Transverse colon (tissue), 4 donors: ENCODE data around the gene EXT2. TPM values are rescaled to one million over a fixed set of nuclear protein-coding genes. Genes with fewer than 3 reads are reported as not detected.

ENCODE experiments used
- DNase-seq: peaks from one replicate; pipeline ENCODE4 v3.0.0-alpha.2; 2019
- H3K27ac ChIP-seq, 4 donors: fragments of 200-600 bp; sonication (generic); 2 replicates each; pipeline ENCODE4 v1.5.1; 2016 to 2018; ENCODE audit warnings: inconsistent platforms in 4 of 4
- H3K27me3 ChIP-seq: fragments of 200-600 bp; sonication (generic); 2 replicates; pipeline ENCODE4 v1.5.1; 2017; ENCODE audit warnings: inconsistent platforms
- H3K36me3 ChIP-seq, 4 donors: fragments of 200-600 bp; sonication (generic); 2 replicates each; pipeline ENCODE4 v1.5.1; 2017 to 2019; ENCODE audit warnings: inconsistent platforms in 4 of 4
- H3K4me1 ChIP-seq, 4 donors: fragments of 200-600 bp; sonication (generic); 2 replicates each; pipeline ENCODE4 v1.5.1; 2017 to 2020; ENCODE audit warnings: inconsistent platforms in 4 of 4
- H3K4me3 ChIP-seq, 4 donors: fragments of 200-600 bp; sonication (generic); 1 replicate in 1 of 4; 2 replicates in 3 of 4; pipeline versions ENCODE4 v1.5.1 to v1.6.1; 2017 to 2019; ENCODE audit warnings: inconsistent platforms in 4 of 4
- H3K9me3 ChIP-seq, 2 donors: fragments of 200-600 bp; sonication (generic); 2 replicates each; pipeline ENCODE4 v1.5.1; 2017 to 2019; ENCODE audit warnings: inconsistent platforms in 2 of 2
- EP300 ChIP-seq: sonication (generic); formaldehyde crosslinking; IDR thresholded peaks from one replicate; pipeline ENCODE4 v1.6.1; 2017; ENCODE audit warnings: antibody characterized with exemption, low read depth
- POLR2A ChIP-seq: fragments of 450-650 bp; IDR thresholded peaks from one replicate; pipeline ENCODE4 v1.6.1; 2016; ENCODE audit warnings: antibody characterized with exemption, mild to moderate bottlenecking, moderate library complexity
- POLR2AphosphoS5 ChIP-seq, 3 donors: sonication (generic); formaldehyde crosslinking; IDR thresholded peaks; one replicate each; pipeline ENCODE4 v1.6.1; 2016; ENCODE audit warnings: antibody characterized with exemption in 3 of 3
- WGBS, 2 donors: methylation state at CpG; one replicate each; pipeline ENCODE4 v1.1.5; 2018; ENCODE audit warnings: low coverage in 1 of 2; 5-methylcytosine and 5-hydroxymethylcytosine counted together
- in situ Hi-C, 4 donors: fragments of 200-750 bp; cut with MboI; loops; one replicate each; pipeline versions ENCODE4 v1.15.0 to v1.15.1; 2017; ENCODE audit warnings: low sequenced_read_pairs in 3 of 4, low pct_ligation_motif_present in 1 of 4, low pct_unique_long_range_greater_than_20kb in 1 of 4
- intact Hi-C: fragments of 100-400 bp; cut with DNase I; formaldehyde crosslinking; loops from one replicate; pipeline ENCODE4 v1.15.1; 2023; ENCODE audit warnings: low total_unique reads
- total RNA-seq, 4 donors: library from RNA; depleted of rRNA; stranded (reverse); fragments of >200 nt; gene quantifications; one replicate each; pipeline ENCODE4 v1.1.0, GENCODE V29; 2016
- TF ChIP-seq, protein P1 (sequence below), 5 experiments: fragments of 200-600 bp in 3 of 5; fragments of 450-650 bp in 2 of 5; sonication (generic) in 3 of 5; IDR thresholded peaks; 1 replicate in 2 of 5; 2 replicates in 3 of 5; pipeline ENCODE4 v1.5.1; 2016 to 2017; ENCODE audit warnings: antibody characterized with exemption in 5 of 5, inconsistent platforms in 3 of 5, mild to moderate bottlenecking in 2 of 5, moderate library complexity in 1 of 5

The EXT2 gene
- total RNA-seq, 4 donors from 2014 or later: 32.2 to 82.9 (median 59.6) TPM

DNA sequence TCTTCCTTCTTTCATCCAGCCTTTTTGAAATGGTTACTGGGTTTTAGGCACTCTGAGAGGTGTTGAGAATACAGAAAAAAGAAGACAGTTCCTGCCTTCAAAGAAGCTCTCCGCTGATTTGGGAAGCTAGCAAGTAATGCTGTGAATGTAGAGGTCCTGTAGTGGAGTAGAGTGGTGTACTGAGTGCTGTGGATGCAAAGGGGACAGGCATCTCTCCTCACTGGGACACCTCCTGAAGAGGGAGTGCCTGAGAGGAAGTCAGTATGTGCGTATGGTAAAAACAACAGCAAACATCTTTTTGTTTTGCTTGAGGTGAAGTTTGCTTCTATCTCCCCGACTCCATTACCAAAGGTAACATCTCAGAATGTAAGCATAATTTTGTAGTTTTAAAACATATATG is 77.5 kb downstream of the EXT2 start:
- Histone ChIP-seq H3K27ac (no peak overlapping the region), H3K9me3 (no peaks in the 10 kb centered on the region), H3K36me3 (no peaks in the 10 kb centered on the region), H3K27me3 (no peaks in the 10 kb centered on the region), H3K4me1 (no peaks in the 10 kb centered on the region), H3K4me3 (no peak overlapping the region)
- whole genome bisulfite sequencing, 2 donors: 97 to 100% methylated on average over 2 to 3 of the region's 3 CpGs
- TF ChIP-seq POLR2AphosphoS5 (IDR thresholded peaks at IDR 0.05) (no peak), POLR2A (no peak)
- TF ChIP-seq, protein P1, sequence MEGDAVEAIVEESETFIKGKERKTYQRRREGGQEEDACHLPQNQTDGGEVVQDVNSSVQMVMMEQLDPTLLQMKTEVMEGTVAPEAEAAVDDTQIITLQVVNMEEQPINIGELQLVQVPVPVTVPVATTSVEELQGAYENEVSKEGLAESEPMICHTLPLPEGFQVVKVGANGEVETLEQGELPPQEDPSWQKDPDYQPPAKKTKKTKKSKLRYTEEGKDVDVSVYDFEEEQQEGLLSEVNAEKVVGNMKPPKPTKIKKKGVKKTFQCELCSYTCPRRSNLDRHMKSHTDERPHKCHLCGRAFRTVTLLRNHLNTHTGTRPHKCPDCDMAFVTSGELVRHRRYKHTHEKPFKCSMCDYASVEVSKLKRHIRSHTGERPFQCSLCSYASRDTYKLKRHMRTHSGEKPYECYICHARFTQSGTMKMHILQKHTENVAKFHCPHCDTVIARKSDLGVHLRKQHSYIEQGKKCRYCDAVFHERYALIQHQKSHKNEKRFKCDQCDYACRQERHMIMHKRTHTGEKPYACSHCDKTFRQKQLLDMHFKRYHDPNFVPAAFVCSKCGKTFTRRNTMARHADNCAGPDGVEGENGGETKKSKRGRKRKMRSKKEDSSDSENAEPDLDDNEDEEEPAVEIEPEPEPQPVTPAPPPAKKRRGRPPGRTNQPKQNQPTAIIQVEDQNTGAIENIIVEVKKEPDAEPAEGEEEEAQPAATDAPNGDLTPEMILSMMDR (IDR thresholded peaks at IDR 0.05): no peak
- intact Hi-C loops (no loop called here), in situ Hi-C loops (no loop called here)
- DNase-seq: no peak

DNA sequence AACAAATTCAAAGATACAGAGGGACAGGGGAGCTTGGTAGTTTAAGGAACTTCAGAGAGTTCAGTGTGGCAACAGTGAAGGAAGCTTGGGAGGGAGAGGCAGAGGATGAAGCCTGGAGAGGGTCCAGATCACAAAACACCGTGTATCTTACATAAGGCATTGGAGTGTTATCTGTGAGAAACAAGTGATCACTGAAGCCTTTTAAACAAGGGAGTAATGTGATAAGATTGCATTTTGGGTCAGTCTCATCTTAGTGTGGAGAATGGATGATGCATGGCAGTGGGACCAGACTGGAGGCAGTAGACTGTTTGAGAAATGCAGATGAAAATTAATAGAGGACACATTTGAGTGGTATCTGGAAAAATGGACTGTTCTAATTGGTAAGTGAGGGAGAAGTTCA is 79.4 kb downstream of the EXT2 start:
- H3K27ac ChIP-seq: no peak overlapping the region
- TF ChIP-seq POLR2A: no peak
- TF ChIP-seq POLR2AphosphoS5 (IDR thresholded peaks at IDR 0.05): no peak
- TF ChIP-seq, protein P1 (IDR thresholded peaks at IDR 0.05): no peak
- TF ChIP-seq EP300: no peak
- in situ Hi-C loops: no loop called here
- no peaks in the 10 kb centered on the region for H3K9me3 ChIP-seq
- 100% methylated on average over 1 of the region's 1 CpG for WGBS, 2 donors
- no peaks in the 10 kb centered on the region for H3K27me3 ChIP-seq
- H3K36me3 ChIP-seq: no peaks in the 10 kb centered on the region
- DNase-seq: no peak
- H3K4me1 ChIP-seq: no peaks in the 10 kb centered on the region
- no peak overlapping the region for H3K4me3 ChIP-seq
- intact Hi-C loops: no loop called here

DNA sequence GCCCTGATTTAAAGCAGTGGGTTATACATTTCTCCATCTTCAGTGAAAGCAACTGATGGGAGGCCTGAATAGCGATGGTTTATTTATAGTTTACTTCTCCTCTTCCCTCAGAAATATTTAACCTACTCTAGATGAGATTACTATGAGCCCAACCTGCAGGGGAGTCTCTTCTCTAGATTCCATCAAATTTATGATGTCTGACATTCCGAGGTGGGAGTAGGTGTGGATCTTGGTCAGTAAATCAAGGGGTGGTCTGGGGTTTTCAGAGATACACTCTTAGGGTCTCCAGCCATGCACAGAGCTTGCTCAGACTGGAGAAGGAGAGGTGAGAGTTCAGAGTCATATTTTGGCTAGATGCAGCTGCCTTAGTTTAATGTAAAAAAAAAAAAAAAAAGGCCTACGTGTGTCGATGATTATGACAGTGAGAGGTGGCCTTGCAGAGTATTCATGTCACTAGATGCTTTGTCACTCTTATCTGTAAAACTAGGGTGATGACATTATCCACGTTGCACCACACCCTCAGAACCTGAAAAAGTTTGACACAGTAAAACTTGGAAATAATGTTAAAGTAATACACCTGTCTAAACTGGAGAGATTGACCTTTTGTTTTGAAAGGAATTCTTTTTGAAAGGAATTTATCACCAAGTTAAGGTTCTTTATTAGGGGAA is 81.2 kb downstream of the EXT2 start:
- no peak overlapping the region for H3K27ac ChIP-seq
- in situ Hi-C loops: no loop called here
- no peaks in the 10 kb centered on the region for H3K27me3 ChIP-seq
- WGBS, 2 donors: 49 to 66% methylated on average over 5 of the region's 5 CpGs
- no peaks in the 10 kb centered on the region for H3K4me1 ChIP-seq
- intact Hi-C loops: no loop called here
- no peak for DNase-seq
- TF ChIP-seq POLR2A: no peak
- TF ChIP-seq, protein P1 (IDR thresholded peaks at IDR 0.05): no peak
- TF ChIP-seq POLR2AphosphoS5 (IDR thresholded peaks at IDR 0.05): no peak
- no peak for TF ChIP-seq EP300
- H3K4me3 ChIP-seq: no peak overlapping the region
- no peaks in the 10 kb centered on the region for H3K9me3 ChIP-seq
- no peaks in the 10 kb centered on the region for H3K36me3 ChIP-seq

DNA sequence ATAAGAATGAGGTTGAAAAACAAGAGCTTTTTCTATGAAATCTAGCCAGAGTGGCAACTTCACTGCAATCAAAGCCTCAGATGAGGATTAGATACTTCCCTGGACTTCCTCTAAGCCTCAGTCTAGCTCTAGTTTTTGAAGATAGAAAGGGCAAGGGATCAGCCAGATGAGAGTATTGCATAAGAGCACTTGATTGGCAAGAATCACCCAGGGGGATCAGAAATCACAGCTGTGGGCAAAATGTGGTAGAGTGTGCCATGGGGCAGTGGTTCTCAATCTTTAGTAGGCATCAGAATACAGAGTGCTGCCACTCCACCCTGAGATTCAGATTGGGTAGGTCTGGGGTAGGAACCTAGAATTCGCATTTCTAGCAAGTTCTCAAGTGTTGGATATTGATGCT is 82.4 kb downstream of the EXT2 start:
- Histone ChIP-seq H3K36me3 (no peaks in the 10 kb centered on the region), H3K27me3 (no peaks in the 10 kb centered on the region), H3K9me3 (no peaks in the 10 kb centered on the region), H3K4me1 (no peaks in the 10 kb centered on the region), H3K27ac (no peak overlapping the region), H3K4me3 (no peak overlapping the region)
- no peak for TF ChIP-seq POLR2AphosphoS5 (IDR thresholded peaks at IDR 0.05)
- TF ChIP-seq POLR2A: no peak
- TF ChIP-seq, protein P1 (IDR thresholded peaks at IDR 0.05): no peak
- TF ChIP-seq EP300: no peak
- 93% methylated on average over 1 of the region's 1 CpG; no CpG with 5 or more reads in 1 of the 2 donors for WGBS, 2 donors
- intact Hi-C loops (no loop called here), in situ Hi-C loops (no loop called here)
- no peak for DNase-seq
